ENCODE results near the gene FREM2.

FREM2 gene

GRCh38 chr13:38686577-38687245, at the start of gene FREM2:
FREM2 (plus strand) TSS chr13:38687077; CDS start chr13:38687345, 268 bp downstream.
- peak; percentile 21 for DNase-seq (ENCODE audit: low spot score)

- DNase-seq (ENCODE audit: low spot score) = no peak
Measured at GRCh38 chr13:38637576-38637975, 49.3 kb upstream of the FREM2 start.

GRCh38 chr13:38641164-38641948, 45.5 kb upstream of the FREM2 start:
- DNase-seq (ENCODE audit: low spot score) = peak; percentile 8

DNA sequence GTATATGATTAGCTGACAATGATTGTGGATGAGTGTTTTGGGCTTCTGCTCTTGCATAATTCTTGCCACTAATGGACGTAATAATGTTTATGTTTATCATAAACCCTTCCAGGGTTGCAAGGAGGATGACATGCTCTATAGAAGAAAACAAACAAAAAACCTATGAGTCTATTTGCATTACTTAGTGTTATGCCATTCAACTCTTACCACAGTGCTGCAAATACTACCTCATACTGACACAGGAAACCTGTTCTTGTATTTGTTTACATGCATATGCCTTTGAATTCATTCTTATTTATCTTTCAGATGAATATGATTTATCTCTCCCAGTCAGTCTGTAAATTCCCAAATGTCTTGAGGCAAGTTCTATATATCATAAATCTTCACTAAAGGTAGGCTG, 39.6 kb upstream of the FREM2 start:
- DNase-seq (ENCODE audit: low spot score) = no peak

DNA sequence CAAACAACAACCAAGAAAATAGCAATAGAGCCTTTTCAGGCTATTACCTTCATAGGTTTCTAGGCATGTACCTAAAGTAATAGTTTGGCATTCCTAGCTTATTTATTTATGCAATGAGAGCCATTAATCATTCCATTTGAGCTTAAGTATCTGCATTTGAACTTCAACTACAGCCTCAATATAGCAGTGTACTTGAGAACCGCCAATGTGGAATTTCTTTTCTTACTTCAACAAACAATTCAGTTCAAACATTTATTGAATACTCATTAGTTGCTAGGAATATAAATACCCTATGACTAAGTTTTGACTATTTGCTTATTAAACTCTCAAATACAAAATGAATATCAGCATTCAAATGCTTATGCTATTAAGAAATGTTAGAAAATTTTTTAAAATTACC, 38.0 kb upstream of the FREM2 start:
- no peak for DNase-seq (ENCODE audit: low spot score)

- no peak for DNase-seq (ENCODE audit: low spot score)
Measured at GRCh38 chr13:38656699-38657098, 30.2 kb upstream of the FREM2 start.

DNA sequence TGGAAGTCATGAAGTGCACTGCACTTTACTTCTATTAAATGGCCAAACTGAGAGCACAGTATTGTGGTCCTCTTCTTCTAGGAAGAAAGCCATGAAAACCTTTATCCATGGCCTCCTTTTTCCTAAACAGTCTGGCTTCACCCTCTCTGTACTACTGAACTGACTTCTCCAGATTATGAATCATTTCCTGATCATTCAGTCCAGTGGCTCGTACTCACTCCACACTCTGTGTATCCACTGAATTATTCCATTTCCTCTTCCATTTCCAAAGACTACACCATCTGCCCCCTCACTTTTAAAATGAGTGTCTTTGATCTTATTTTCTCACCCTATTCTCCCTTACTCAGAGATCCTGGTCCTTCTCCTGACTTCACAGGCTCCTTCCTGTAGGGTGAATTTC, 29.7 kb upstream of the FREM2 start:
- no peak for DNase-seq (ENCODE audit: low spot score)

DNA sequence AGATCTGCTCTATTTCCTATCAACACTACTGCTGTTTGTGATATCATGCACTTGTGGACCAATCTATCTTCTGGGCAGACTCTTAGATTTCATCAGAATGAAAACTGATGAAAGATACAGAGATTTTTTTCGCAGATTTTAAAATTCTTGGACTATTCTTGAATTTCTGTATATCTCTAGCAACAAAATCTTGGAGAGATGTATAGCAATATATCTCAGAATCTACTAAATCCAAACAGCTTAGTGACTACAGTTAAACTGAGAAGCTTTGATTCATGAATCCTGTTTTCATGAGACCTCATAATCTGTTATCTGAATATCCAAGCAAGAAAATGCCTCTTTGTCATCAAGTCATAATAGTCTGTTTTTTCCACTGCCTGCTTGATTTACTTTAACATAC, 28.0 kb upstream of the FREM2 start:
- DNase-seq (ENCODE audit: low spot score) = no peak

DNA sequence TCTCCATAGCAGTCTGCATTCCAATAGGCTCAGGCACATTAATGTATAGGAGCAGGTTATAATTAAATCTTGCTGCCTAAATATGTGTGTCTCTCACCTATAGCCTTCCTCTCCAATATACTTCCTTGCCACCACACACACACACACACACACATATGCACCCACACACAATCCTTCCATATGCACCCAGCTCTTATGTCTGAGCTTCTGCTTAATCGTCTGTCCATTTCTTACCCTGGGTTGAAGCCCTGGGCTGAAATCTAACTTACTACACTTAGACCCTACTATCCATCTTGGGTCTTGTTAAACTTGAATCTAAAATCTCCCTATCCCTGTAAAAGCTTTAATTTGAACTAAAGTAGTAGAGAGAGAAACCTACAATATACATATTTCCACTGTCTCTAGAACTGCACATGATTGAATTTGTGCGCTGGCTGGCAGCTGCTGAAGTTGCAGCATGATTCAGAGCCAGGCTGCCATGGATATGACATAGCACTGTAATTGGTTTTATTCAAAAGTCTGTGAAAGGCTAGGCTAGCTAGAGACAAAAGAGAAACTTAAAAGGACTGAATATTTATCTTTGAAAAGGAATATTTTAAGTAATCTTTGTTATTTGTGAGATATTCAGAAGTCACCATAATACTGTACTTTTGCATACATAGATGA, 25.7 kb upstream of the FREM2 start:
- no peak for DNase-seq (ENCODE audit: low spot score)

- DNase-seq (ENCODE audit: low spot score) = no peak
Measured at GRCh38 chr13:38662362-38662761, 24.5 kb upstream of the FREM2 start.

- DNase-seq (ENCODE audit: low spot score) = no peak
Measured at GRCh38 chr13:38664906-38665305, 22.0 kb upstream of the FREM2 start.

- DNase-seq (ENCODE audit: low spot score) = no peak
Measured at GRCh38 chr13:38667526-38668109, 19.3 kb upstream of the FREM2 start.

DNA sequence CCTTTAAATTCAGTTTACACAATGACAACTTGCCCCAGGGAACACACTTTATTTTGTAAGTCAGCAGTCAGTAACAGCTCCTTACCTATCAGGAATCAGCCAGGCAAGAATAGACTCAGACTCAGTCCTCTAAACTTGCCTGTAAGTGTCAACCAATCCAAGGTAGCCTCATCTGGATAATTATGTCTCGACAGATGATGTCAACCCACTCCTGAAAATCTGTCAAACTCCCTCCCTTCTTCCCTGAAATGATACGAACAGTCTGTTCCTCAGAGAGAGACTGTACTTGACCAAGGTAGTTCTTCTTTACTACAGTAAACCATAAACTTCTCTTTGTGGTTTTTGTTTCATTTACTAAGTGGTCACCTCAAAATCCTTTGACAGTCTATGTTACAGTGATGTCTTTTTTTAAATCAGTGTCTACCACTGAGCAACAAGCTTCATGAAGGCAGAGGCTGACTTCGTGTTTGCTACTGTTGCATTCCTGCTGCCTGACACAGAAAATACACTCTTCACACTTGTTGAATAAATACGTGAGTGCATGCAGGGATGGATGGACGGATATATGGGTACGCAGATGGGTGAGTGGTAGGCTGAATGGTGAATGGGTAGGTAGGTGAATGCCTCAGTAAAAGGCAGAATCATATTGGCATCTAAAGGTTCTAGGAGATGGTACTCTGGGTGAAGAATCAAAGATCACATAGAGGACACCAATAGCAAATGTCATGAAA, 17.5 kb upstream of the FREM2 start:
- no peak for DNase-seq (ENCODE audit: low spot score)

DNA sequence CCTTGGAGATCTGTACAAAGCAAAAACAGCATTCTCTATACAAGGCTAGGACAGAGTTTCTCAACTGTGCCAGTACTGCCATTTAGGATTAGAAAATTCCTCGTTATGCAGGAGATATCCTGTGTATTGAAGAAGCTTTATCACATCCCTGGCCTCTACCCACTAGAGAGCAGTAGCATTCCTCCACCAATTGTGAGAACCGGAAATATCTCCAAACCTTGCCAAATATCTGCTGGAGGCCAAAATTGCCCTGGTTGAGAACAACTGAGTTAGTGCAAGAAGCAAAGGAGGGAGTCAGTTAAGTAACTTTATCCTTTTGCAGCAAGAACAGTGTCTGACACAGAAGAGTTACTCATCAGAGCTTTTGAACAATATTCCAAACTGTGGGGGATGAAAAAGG, 16.2 kb upstream of the FREM2 start:
- DNase-seq (ENCODE audit: low spot score) = no peak

DNA sequence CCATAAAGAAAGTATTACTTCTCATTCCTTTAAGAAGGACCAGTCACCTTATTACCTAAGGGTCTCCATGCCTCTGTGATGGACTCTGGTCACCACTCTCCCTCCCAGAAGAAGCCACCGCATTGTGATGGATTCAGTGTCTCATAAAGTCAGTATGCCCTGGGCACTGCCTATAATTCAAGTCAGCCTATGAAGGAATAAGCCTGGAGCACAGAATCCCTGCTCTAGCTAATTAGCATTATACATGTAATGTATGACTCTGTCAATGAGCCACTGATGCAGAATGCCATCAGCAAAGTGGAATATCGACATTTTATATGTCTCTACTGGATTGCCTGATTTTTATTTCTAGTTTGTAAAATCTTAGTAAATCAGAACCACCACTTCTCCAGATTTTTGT, 14.9 kb upstream of the FREM2 start:
- DNase-seq (ENCODE audit: low spot score) = no peak

- no peak for DNase-seq (ENCODE audit: low spot score)
Measured at GRCh38 chr13:38674208-38674607, 12.7 kb upstream of the FREM2 start.

DNA sequence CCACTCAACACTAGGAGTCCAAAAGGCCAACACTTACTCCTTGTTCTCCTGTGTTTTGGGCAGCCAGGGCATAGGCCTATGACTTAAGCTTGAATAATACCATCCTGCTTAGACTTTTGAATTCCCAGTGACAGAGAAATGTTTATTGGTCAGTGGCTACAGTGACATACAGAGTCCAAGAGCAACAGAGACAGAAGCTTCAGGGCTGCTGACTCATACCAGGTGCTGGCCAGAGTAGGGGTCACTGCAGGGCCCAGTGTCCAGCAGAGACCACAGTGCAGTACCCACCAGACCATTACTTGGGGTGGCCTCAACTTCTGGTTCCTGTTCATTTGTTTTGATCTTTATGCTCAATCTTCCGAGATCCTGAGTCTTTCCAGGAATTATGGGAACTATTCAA, 6.0 kb upstream of the FREM2 start:
- no peak for DNase-seq (ENCODE audit: low spot score)

GRCh38 chr13:38684714-38685113, 2.2 kb upstream of the FREM2 start:
- DNase-seq (ENCODE audit: low spot score) = no peak

DNA sequence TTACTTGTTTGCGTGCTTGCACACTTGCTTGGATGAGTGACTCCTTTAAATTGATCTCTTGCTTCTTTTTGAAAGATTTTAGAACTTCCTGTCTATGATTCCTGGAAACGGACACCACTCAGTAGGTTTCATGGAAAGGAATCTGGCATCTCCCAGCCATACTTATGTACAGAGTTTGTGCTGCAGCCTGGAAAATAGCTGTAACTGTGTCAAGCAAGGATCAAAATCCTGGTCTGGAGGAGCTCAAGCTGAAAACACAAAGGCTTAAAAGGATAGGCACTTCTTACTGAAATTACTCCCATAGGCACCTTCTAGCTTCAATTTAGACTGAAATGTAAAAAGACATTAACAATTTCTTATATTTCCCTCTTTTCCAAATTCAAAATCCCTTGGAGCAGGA, 1.4 kb upstream of the FREM2 start:
- DNase-seq (ENCODE audit: low spot score) = no peak

GRCh38 chr13:38685974-38686576, 802 bp upstream of the FREM2 start:
- no peak for DNase-seq (ENCODE audit: low spot score)
